ENCODE results near the gene PPP1R16B. TPM values are rescaled to one million over a fixed set of nuclear protein-coding genes. Genes with fewer than 3 reads are reported as not detected.

PPP1R16B gene
- total and polyA plus RNA-seq, 2 of the 8 experiments (the other 6 are each of a cell fraction or from before 2014, with no cell fraction given), result 2.6 to 8.9 TPM

DNA sequence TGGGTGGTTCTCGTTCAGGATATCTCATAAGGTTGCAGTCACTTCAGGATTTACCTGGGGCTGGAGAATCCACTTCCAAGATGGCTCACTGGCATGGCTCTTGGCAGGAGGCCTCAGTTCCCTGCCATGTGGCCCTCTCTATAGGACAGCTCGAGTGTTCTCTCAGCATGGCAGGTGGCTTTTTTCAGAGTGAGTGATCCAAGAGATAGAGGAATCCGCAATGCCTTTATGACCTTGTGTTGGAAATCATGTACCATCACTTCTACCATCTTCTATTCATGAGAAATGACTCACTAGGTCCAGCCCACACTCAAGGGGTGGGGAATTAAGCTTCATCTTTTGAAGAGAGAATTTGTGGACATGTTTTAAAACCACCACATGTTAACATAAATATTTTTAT lies 37.8 kb downstream of the PPP1R16B start:
- WGBS, 2 experiments (ENCODE audit: extremely low coverage in 1 of 2, insufficient coverage in 1 of 2, insufficient read length in 1 of 2, insufficient replicate concordance in 2 of 2, low coverage in 1 of 2, low lambda C conversion rate in 2 of 2, missing lambda C conversion rate in 1 of 2), result 91% methylated on average over 3 of the region's 3 CpGs; no CpG with 5 or more reads in 1 of the 2 experiments
- H2BK120ac ChIP-seq (replicated peaks; ENCODE audit: low read depth, low read length), result no peak overlapping the region

More for the DNA sequence above, 37.8 kb downstream of the PPP1R16B start:
- H3K9ac ChIP-seq (replicated peaks in 1 of 4; ENCODE audit: extremely low read depth in 1 of 4, low read depth in 3 of 4, low read length in 3 of 4), result no peak overlapping the region
- no peak overlapping the region for H3K14ac ChIP-seq (ENCODE audit: insufficient read length)
- H3K27me3 ChIP-seq (replicated peaks in 1 of 4; ENCODE audit: control insufficient read depth in 3 of 4, extremely low read depth in 1 of 4, insufficient read depth in 3 of 4, low read length in 3 of 4), result no peaks in the 10 kb centered on the region
- H3K23me2 ChIP-seq (ENCODE audit: low read depth, low read length), result no peaks in the 10 kb centered on the region; the same call in 1 of the 2 replicates
- H3K4me3 ChIP-seq (ENCODE audit: extremely low read depth in 1 of 4, insufficient read depth in 2 of 4, low read depth in 3 of 4, low read length in 4 of 4), result no peak overlapping the region
- H4K91ac ChIP-seq (replicated peaks; ENCODE audit: insufficient read length, low read length), result no peak overlapping the region
- H2AK5ac ChIP-seq (ENCODE audit: low read depth, low read length), result no peak overlapping the region
- no peak overlapping the region for H2AFZ ChIP-seq (ENCODE audit: low read length)
- no peak overlapping the region for H3K4me2 ChIP-seq (ENCODE audit: insufficient read depth in 1 of 2, low read depth in 2 of 2, low read length in 2 of 2)
- no peak overlapping the region for H2BK5ac ChIP-seq (ENCODE audit: low read depth, low read length)
- H3K9me3 ChIP-seq (ENCODE audit: insufficient read depth in 2 of 2, low read depth in 1 of 2, low read length in 1 of 2), result no peaks in the 10 kb centered on the region
- no peak overlapping the region for H3K56ac ChIP-seq (replicated peaks; ENCODE audit: insufficient read length, low read depth, low read length)
- FAIRE-seq, result no peak
- no peak overlapping the region for H4K5ac ChIP-seq (ENCODE audit: insufficient read length, low read depth, low read length)
- H3K36me3 ChIP-seq (ENCODE audit: control insufficient read depth in 2 of 4, insufficient read depth in 4 of 4, low read length in 3 of 4), result no peaks in the 10 kb centered on the region
- ChIA-PET CTCF (ENCODE audit: partially characterized antibody) (interaction anchor here (0.7 to 1.3 kb wide), 2 partner anchors 19 to 22 kb away, joined by 3 read pairs; no protein-coding TSS in a partner anchor), POLR2A (ENCODE audit: partially characterized antibody) (interaction anchor here (1.1 to 1.9 kb wide), 2 partner anchors 10 to 39 kb away, joined by 3 to 4 read pairs; no protein-coding TSS in a partner anchor)
- no peak overlapping the region for H4K8ac ChIP-seq (ENCODE audit: extremely low read depth, insufficient read depth, low read length)
- no peak overlapping the region for H3K18ac ChIP-seq (ENCODE audit: extremely low read depth, low read length)
- no peak overlapping the region for H2BK15ac ChIP-seq (ENCODE audit: low read length)
- H3K27ac ChIP-seq (ENCODE audit: low read depth, low read length), result no peak overlapping the region
- H3K79me2 ChIP-seq (ENCODE audit: control insufficient read depth in 1 of 2, insufficient read depth in 2 of 2, low read length in 2 of 2), result no peaks in the 10 kb centered on the region
- H2BK12ac ChIP-seq (ENCODE audit: low read depth, low read length), result no peak overlapping the region
- peaks cover 0 to 3% (median 0%) of the 10 kb centered on the region in 4 experiments; a peak in 1 of 7 replicates for H3K4me1 ChIP-seq (replicated peaks in 1 of 4; ENCODE audit: control insufficient read depth in 3 of 4, insufficient read depth in 4 of 4, low read length in 3 of 4)
- H4K20me1 ChIP-seq (replicated peaks in 1 of 2; ENCODE audit: control insufficient read depth in 1 of 2, insufficient read depth in 2 of 2, low read length in 2 of 2), result no peaks in the 10 kb centered on the region
- H3K4ac ChIP-seq (replicated peaks; ENCODE audit: insufficient read length, low read depth, low read length), result no peak overlapping the region
- H2BK20ac ChIP-seq (ENCODE audit: low read length), result no peak overlapping the region
- no peak for DNase-seq (ENCODE audit: low read depth in 1 of 2, low spot score in 2 of 2)
- no peak overlapping the region for H3K23ac ChIP-seq (ENCODE audit: insufficient read length)
- TF ChIP-seq SP1 (IDR thresholded peaks at IDR 0.05; ENCODE audit: low read depth, low read length), result no peak
- no peak for TF ChIP-seq MAFK (IDR thresholded peaks at IDR 0.05; ENCODE audit: low read depth, low read length)
- no peak for TF ChIP-seq GTF2F1 (IDR thresholded peaks at IDR 0.05; ENCODE audit: borderline replicate concordance, low read depth, low read length)
- no peak for TF ChIP-seq MAX (IDR thresholded peaks at IDR 0.05)
- no peak for TF ChIP-seq EZH2 (IDR thresholded peaks at IDR 0.05; ENCODE audit: low read depth, low read length, severe bottlenecking)
- no peak for TF ChIP-seq HDAC6 (IDR thresholded peaks at IDR 0.05; ENCODE audit: low read depth, low read length)
- TF ChIP-seq BRCA1 (IDR thresholded peaks at IDR 0.05; ENCODE audit: low read depth, low read length), result no peak
- no peak for TF ChIP-seq KDM5A (IDR thresholded peaks at IDR 0.05; ENCODE audit: low read length)
- no peak for TF ChIP-seq BCL11A (IDR thresholded peaks at IDR 0.05; ENCODE audit: low read depth in 2 of 2, low read length in 2 of 2)
- TF ChIP-seq CTCF (IDR thresholded peaks at IDR 0.05; ENCODE audit: control extremely low read depth in 1 of 3, insufficient read depth in 1 of 3, low read depth in 1 of 3, low read length in 3 of 3), result no peak
- TF ChIP-seq CREB1 (IDR thresholded peaks at IDR 0.05), result no peak
- 0 out of 2 replicates have a peak, but pooled peaks cover 2% of the 10 kb centered on the region for H3K79me1 ChIP-seq (ENCODE audit: low read depth, low read length)
